GM23338 (cell line): ENCODE measurements around the gene SYVN1.

Experiments
- CREB1 ChIP-seq: fragments of 250-450 bp; sonication (Bioruptor Pico); IDR thresholded peaks from 2 replicates; pipeline ENCODE4 v1.5.0; 2020; ENCODE audit warnings: low read depth, mild to moderate bottlenecking, moderate library complexity
- CTCF ChIP-seq, 2 experiments: fragments of 200-600 bp in 1 of 2; sonication (generic) in 1 of 2; conservative IDR thresholded peaks; 2 replicates each; pipeline versions ENCODE4 v1.5.1 to v1.6.1; 2016 to 2017; ENCODE audit warnings: antibody characterized with exemption in 2 of 2, low read depth in 2 of 2, mild to moderate bottlenecking in 2 of 2, moderate library complexity in 1 of 2
- EZH2 ChIP-seq: fragments of 200-600 bp; sonication (generic); IDR thresholded peaks from one replicate; pipeline ENCODE4 v1.8.0; 2017; ENCODE audit warnings: antibody characterized with exemption, mild to moderate bottlenecking, low read depth; ENCODE audit not compliant: unreplicated experiment
- EZH2phosphoT487 ChIP-seq: fragments of 200-600 bp; sonication (generic); IDR thresholded peaks from one replicate; pipeline ENCODE4 v1.8.1; 2018; ENCODE audit warnings: antibody characterized with exemption; ENCODE audit not compliant: unreplicated experiment
- JUNB ChIP-seq: IDR thresholded peaks from one replicate; pipeline ENCODE4 v1.6.1; 2016; ENCODE audit warnings: antibody characterized with exemption; ENCODE audit not compliant: unreplicated experiment
- NANOG ChIP-seq: IDR thresholded peaks from 2 replicates; pipeline ENCODE4 v1.6.1; 2016; ENCODE audit warnings: antibody characterized with exemption, borderline replicate concordance
- POLR2AphosphoS5 ChIP-seq: IDR thresholded peaks from 2 replicates; pipeline ENCODE4 v1.6.1; 2016; ENCODE audit warnings: antibody characterized with exemption, low read depth
- REST ChIP-seq: IDR thresholded peaks from one replicate; pipeline ENCODE4 v1.6.1; 2018; ENCODE audit warnings: antibody characterized with exemption; ENCODE audit not compliant: unreplicated experiment
- STAT1 ChIP-seq: IDR thresholded peaks from one replicate; pipeline ENCODE4 v1.6.1; 2016; ENCODE audit warnings: antibody characterized with exemption; ENCODE audit not compliant: unreplicated experiment
- ZNF114 ChIP-seq: fragments of 250-450 bp; sonication (Bioruptor Pico); IDR thresholded peaks from 2 replicates; pipeline ENCODE4 v1.5.0; 2020; ENCODE audit warnings: mild to moderate bottlenecking, moderate library complexity
- TF ChIP-seq, protein P1 (sequence below): IDR thresholded peaks from 2 replicates; pipeline ENCODE4 v1.6.1; 2016; ENCODE audit warnings: antibody characterized with exemption

DNA sequence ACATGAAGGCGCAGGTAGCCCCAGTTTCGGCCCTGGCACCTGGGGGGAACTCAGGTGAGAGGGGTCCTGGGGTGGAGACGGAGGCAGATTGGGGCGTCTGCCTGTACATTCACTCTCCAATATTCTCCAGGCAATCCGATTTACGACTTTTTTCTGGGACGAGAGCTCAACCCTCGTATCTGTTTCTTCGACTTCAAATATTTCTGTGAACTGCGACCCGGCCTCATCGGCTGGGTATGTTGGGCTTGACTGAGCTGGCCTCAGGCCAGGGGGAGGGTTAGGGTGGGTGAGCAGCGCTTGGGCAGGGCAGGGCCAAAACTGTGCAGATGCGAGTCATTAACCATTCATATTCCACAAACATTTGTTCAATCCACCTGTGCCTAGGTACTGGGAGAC, 21.0 kb downstream of the SYVN1 start:
- TF ChIP-seq EZH2 (no peak), CTCF (conservative IDR thresholded peaks at IDR 0.05; ENCODE audit: low read depth in 2 of 2) (no peak), POLR2AphosphoS5 (no peak), EZH2phosphoT487 (no peak), REST (no peak), JUNB (no peak), CREB1 (CRISPR knock-in tag) (no peak), NANOG (no peak), ZNF114 (CRISPR knock-in tag) (no peak), STAT1 (no peak)
- TF ChIP-seq, protein P1, sequence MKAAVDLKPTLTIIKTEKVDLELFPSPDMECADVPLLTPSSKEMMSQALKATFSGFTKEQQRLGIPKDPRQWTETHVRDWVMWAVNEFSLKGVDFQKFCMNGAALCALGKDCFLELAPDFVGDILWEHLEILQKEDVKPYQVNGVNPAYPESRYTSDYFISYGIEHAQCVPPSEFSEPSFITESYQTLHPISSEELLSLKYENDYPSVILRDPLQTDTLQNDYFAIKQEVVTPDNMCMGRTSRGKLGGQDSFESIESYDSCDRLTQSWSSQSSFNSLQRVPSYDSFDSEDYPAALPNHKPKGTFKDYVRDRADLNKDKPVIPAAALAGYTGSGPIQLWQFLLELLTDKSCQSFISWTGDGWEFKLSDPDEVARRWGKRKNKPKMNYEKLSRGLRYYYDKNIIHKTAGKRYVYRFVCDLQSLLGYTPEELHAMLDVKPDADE, result no peak
